ENCODE results near the gene IKZF5. TPM values are rescaled to one million over a fixed set of nuclear protein-coding genes. Genes with fewer than 3 reads are reported as not detected.

Gene IKZF5
- polyA plus RNA-seq, 3 donors from 2014 or later: 5.3 to 16.0 (median 12.2) TPM

GRCh38 chr10:123027861-123028260, 19.3 kb upstream of the IKZF5 start:
- Mint-ChIP-seq H3K27me3 (ENCODE audit: low read depth in 3 of 3) (no peaks in the 10 kb centered on the region), H3K36me3 (peaks cover 2 to 11% (median 6%) of the 10 kb centered on the region in 3 donors), H3K4me3 (no peak overlapping the region), H3K4me1 (peaks cover 0 to 5% of the 10 kb centered on the region in 2 donors), H3K27ac (no peak overlapping the region), H3K9me3 (no peaks in the 10 kb centered on the region)
- DNase-seq: no peak

- Mint-ChIP-seq H3K4me3 (no peak overlapping the region), H3K9me3 (no peaks in the 10 kb centered on the region), H3K36me3 (peaks cover 0 to 9% (median 6%) of the 10 kb centered on the region in 3 donors), H3K27me3 (ENCODE audit: low read depth in 3 of 3) (no peaks in the 10 kb centered on the region), H3K4me1 (peaks cover 0 to 5% of the 10 kb centered on the region in 2 donors), H3K27ac (no peak overlapping the region)
- no peak for DNase-seq
Observed at GRCh38 chr10:123026302-123026701, 17.7 kb upstream of the IKZF5 start.

- Mint-ChIP-seq H3K27me3 (ENCODE audit: low read depth in 3 of 3) (no peaks in the 10 kb centered on the region), H3K36me3 (peaks cover 0 to 9% (median 3%) of the 10 kb centered on the region in 3 donors), H3K27ac (no peak overlapping the region), H3K9me3 (no peaks in the 10 kb centered on the region), H3K4me3 (no peak overlapping the region), H3K4me1 (peaks cover 0 to 8% of the 10 kb centered on the region in 2 donors)
- DNase-seq: no peak
Observed at GRCh38 chr10:123024540-123024939, 15.9 kb upstream of the IKZF5 start.

DNA sequence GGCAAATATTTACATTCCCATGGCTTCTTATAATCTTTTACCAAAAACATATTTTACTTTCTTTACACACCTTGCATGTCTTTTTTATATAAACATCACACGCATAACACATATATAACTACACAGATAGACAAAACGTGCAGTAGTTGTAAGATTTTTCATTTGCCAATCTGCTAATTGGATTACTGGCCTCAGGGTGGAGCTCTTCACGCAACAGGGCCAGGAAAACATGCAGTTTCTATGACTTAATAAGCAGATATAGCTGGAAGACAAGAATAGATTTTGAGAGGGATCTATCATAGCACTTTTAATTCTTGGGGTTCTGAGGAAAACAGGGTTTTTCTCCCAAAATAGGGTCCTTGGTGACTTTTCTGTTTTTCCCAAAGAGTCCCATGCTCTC, 12.9 kb upstream of the IKZF5 start:
- no peak overlapping the region for H3K27ac Mint-ChIP-seq
- no peaks in the 10 kb centered on the region for H3K9me3 Mint-ChIP-seq

GRCh38 chr10:123019941-123020703, 11.5 kb upstream of the IKZF5 start:
- H3K36me3 Mint-ChIP-seq: peaks cover 0 to 3% (median 0%) of the 10 kb centered on the region in 3 donors
- H3K27me3 Mint-ChIP-seq (ENCODE audit: low read depth in 3 of 3): peaks cover 0 to 3% (median 0%) of the 10 kb centered on the region in 3 donors
- H3K4me3 Mint-ChIP-seq: no peak overlapping the region
- no peak for DNase-seq
- no peaks in the 10 kb centered on the region for H3K9me3 Mint-ChIP-seq
- H3K4me1 Mint-ChIP-seq: peaks cover 0 to 4% of the 10 kb centered on the region in 2 donors
- H3K27ac Mint-ChIP-seq: no peak overlapping the region

More for the DNA sequence above, 12.9 kb upstream of the IKZF5 start:
- DNase-seq: no peak
- Mint-ChIP-seq H3K4me1 (peaks cover 0 to 4% of the 10 kb centered on the region in 2 donors), H3K27me3 (ENCODE audit: low read depth in 3 of 3) (peaks cover 0 to 3% (median 0%) of the 10 kb centered on the region in 3 donors), H3K4me3 (no peak overlapping the region), H3K36me3 (peaks cover 0 to 7% (median 0%) of the 10 kb centered on the region in 3 donors)

- Mint-ChIP-seq H3K36me3 (peaks cover 0 to 2% (median 0%) of the 10 kb centered on the region in 3 donors), H3K27me3 (ENCODE audit: low read depth in 3 of 3) (peaks cover 0 to 3% (median 0%) of the 10 kb centered on the region in 3 donors), H3K27ac (peak overlapping the region in 1 of 6 donors; percentile 26), H3K9me3 (no peaks in the 10 kb centered on the region), H3K4me1 (peaks cover 0 to 4% of the 10 kb centered on the region in 2 donors), H3K4me3 (no peak overlapping the region)
- DNase-seq: no peak
Observed at GRCh38 chr10:123019264-123019663, 10.7 kb upstream of the IKZF5 start.

DNA sequence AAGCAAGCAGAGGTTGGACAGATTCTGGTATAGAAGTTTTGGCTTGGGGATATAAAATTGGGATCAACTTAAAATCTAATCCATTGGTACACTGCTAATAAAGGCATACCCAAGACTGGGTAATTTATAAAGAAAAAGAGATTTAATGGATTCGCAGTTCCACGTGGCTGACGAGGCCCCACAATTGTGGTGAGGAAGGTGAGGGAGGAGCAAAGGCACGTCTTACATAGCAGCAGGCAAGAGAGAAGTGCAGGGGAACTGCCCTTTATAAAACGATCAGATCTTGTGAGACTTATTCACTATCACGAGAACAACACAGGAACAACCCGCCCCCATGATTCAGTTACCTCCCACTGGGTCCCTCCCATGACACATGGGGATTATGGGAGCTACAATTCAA, 9.9 kb upstream of the IKZF5 start:
- DNase-seq: no peak
- Mint-ChIP-seq H3K27me3 (ENCODE audit: low read depth in 3 of 3) (peaks cover 0 to 3% (median 0%) of the 10 kb centered on the region in 3 donors), H3K9me3 (no peaks in the 10 kb centered on the region), H3K4me3 (no peak overlapping the region), H3K36me3 (peaks cover 4% of the 10 kb centered on the region in 3 donors), H3K27ac (no peak overlapping the region), H3K4me1 (peaks cover 0 to 9% of the 10 kb centered on the region in 2 donors)

GRCh38 chr10:123017421-123018165, 9.0 kb upstream of the IKZF5 start:
- Mint-ChIP-seq H3K27me3 (ENCODE audit: low read depth in 3 of 3) (peaks cover 0 to 3% (median 0%) of the 10 kb centered on the region in 3 donors), H3K4me3 (no peak overlapping the region), H3K4me1 (peaks cover 0 to 9% of the 10 kb centered on the region in 2 donors), H3K9me3 (no peaks in the 10 kb centered on the region), H3K27ac (no peak overlapping the region), H3K36me3 (peaks cover 4 to 6% (median 4%) of the 10 kb centered on the region in 3 donors)
- DNase-seq: no peak

- Mint-ChIP-seq H3K9me3 (no peaks in the 10 kb centered on the region), H3K27ac (no peak overlapping the region), H3K4me3 (no peak overlapping the region), H3K27me3 (ENCODE audit: low read depth in 3 of 3) (peaks cover 0 to 3% (median 0%) of the 10 kb centered on the region in 3 donors), H3K36me3 (peaks cover 7 to 10% (median 7%) of the 10 kb centered on the region in 3 donors), H3K4me1 (peaks cover 1 to 9% of the 10 kb centered on the region in 2 donors)
- DNase-seq: no peak
Observed at GRCh38 chr10:123016228-123016627, 7.6 kb upstream of the IKZF5 start.

DNA sequence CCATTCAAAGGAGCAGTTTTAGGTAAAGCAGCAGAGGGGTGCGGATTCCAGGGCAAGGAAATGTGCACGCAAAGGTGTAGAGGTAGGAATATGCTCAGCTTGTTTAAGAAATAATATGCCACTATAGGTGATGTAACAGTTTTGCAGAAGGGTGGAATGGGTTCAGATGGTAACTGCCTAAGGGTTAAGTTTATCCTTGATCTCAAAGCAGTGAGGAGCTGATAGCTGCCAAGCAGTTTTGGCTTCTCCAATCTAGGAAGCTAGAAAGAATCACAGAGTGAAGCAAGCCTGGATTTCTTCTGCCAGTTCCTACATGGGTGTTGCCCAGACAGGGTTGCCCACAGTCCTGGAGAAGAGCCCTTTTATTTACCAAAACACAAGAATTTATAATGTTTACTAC, 6.2 kb upstream of the IKZF5 start:
- H3K4me3 Mint-ChIP-seq: no peak overlapping the region
- no peaks in the 10 kb centered on the region for H3K9me3 Mint-ChIP-seq
- H3K4me1 Mint-ChIP-seq: peaks cover 11 to 18% of the 10 kb centered on the region in 2 donors
- H3K27me3 Mint-ChIP-seq (ENCODE audit: low read depth in 3 of 3): peaks cover 0 to 3% (median 0%) of the 10 kb centered on the region in 3 donors
- peaks cover 7 to 10% (median 7%) of the 10 kb centered on the region in 3 donors for H3K36me3 Mint-ChIP-seq
- no peak overlapping the region for H3K27ac Mint-ChIP-seq
- DNase-seq: no peak

GRCh38 chr10:123013456-123014419, 5.1 kb upstream of the IKZF5 start:
- no peak for DNase-seq
- Mint-ChIP-seq H3K4me3 (no peak overlapping the region), H3K4me1 (peaks cover 22 to 25% of the 10 kb centered on the region in 2 donors), H3K36me3 (peaks cover 7 to 10% (median 7%) of the 10 kb centered on the region in 3 donors), H3K27me3 (ENCODE audit: low read depth in 3 of 3) (peaks cover 1 to 8% (median 2%) of the 10 kb centered on the region in 3 donors), H3K9me3 (no peaks in the 10 kb centered on the region), H3K27ac (no peak overlapping the region)

DNA sequence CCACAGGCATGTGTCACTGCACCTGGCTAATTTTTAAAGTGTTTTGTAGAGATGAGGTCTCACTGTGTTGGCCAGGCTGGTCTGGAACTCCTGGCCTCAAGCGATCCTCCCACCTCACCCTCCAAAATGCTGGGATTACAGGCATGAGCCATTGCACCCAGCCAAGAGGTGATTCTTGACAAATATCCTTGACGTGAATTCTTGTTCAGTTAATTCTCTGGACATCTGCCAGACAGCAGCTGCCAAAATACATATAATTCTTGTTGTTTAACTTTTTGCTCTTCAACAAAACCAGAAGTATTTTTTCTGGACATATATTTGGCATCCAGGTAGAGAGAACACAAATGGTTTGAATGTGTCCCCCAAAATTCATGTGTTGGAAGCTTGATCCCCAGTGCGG, 3.4 kb upstream of the IKZF5 start:
- peaks cover 7 to 10% (median 7%) of the 10 kb centered on the region in 3 donors for H3K36me3 Mint-ChIP-seq

More for the DNA sequence above, 3.4 kb upstream of the IKZF5 start:
- no peak overlapping the region for H3K27ac Mint-ChIP-seq
- no peaks in the 10 kb centered on the region for H3K9me3 Mint-ChIP-seq
- no peak for DNase-seq
- H3K4me3 Mint-ChIP-seq: no peak overlapping the region
- H3K27me3 Mint-ChIP-seq (ENCODE audit: low read depth in 3 of 3): peaks cover 4 to 6% (median 6%) of the 10 kb centered on the region in 3 donors
- H3K4me1 Mint-ChIP-seq: peaks cover 36 to 42% of the 10 kb centered on the region in 2 donors

All from immature natural killer cell (primary cell).